GM20431 (cell line): ENCODE data around the gene SYTL2.
"Not testable (repeated sequence)": the region's sequence is repeated elsewhere in the genome, so short reads cannot be mapped to it uniquely, and the experiment has no call there.

Experiments used
- in situ Hi-C: fragments of 300-500 bp; cut with MseI, MboI; formaldehyde crosslinking; loops from one replicate; pipeline ENCODE4 v1.15.0; 2020; ENCODE audit warnings: low sequenced_read_pairs; ENCODE audit not compliant: unreplicated experiment

SYTL2 gene

GRCh38 chr11:85800595-85801342 is 10.2 kb downstream of the SYTL2 start:
- in situ Hi-C loops, result no loop called here

- in situ Hi-C loops, result no loop called here
Observed at GRCh38 chr11:85799142-85799541, 11.8 kb downstream of the SYTL2 start.

- in situ Hi-C loops, result no loop called here
Observed at GRCh38 chr11:85798361-85798760, 12.6 kb downstream of the SYTL2 start.

- in situ Hi-C loops, result no loop called here
Observed at GRCh38 chr11:85795712-85796487, 15.0 kb downstream of the SYTL2 start.

GRCh38 chr11:85791409-85791990 is 19.4 kb downstream of the SYTL2 start:
- in situ Hi-C loops, result no loop called here

- in situ Hi-C loops, result no loop called here
Observed at GRCh38 chr11:85787809-85788760, 22.9 kb downstream of the SYTL2 start.

- in situ Hi-C loops, result no loop called here
Observed at GRCh38 chr11:85787168-85787567, 23.8 kb downstream of the SYTL2 start.

- in situ Hi-C loops, result no loop called here
Observed at GRCh38 chr11:85784480-85785265, 26.3 kb downstream of the SYTL2 start.

- in situ Hi-C loops, result no loop called here
Observed at GRCh38 chr11:85783758-85784157, 27.2 kb downstream of the SYTL2 start.

- in situ Hi-C loops, result not testable (repeated sequence)
Observed at GRCh38 chr11:85780780-85781517, 30.0 kb downstream of the SYTL2 start.

GRCh38 chr11:85779956-85780640 is 30.8 kb downstream of the SYTL2 start:
- in situ Hi-C loops, result no loop called here

- in situ Hi-C loops, result not testable (repeated sequence)
Observed at GRCh38 chr11:85777603-85777972, 33.4 kb downstream of the SYTL2 start.

- in situ Hi-C loops, result no loop called here
Observed at GRCh38 chr11:85776951-85777602, 33.9 kb downstream of the SYTL2 start.

GRCh38 chr11:85774256-85775101 is 36.5 kb downstream of the SYTL2 start:
- in situ Hi-C loops, result no loop called here

- in situ Hi-C loops, result no loop called here
Observed at GRCh38 chr11:85772695-85773094, 38.2 kb downstream of the SYTL2 start.

- in situ Hi-C loops, result no loop called here
Observed at GRCh38 chr11:85771568-85771967, 39.4 kb downstream of the SYTL2 start.

GRCh38 chr11:85769771-85770170 is 41.2 kb downstream of the SYTL2 start:
- in situ Hi-C loops, result no loop called here
